ENCODE data around the gene RAVER1. TPM values are rescaled to one million over a fixed set of nuclear protein-coding genes. Genes with fewer than 3 reads are reported as not detected.
"Not testable (repeated sequence)": the region's sequence is repeated elsewhere in the genome, so short reads cannot be mapped to it uniquely, and the experiment has no call there.

Gene RAVER1
- polyA plus RNA-seq: 45.2 TPM
- long read RNA-seq, donor 1, transcript RAVER1-208 (13 exons, 3,501 nt): major isoform, 6 of 6 reads
- long read RNA-seq, donor 1, partial matches to known transcripts: 0 of 6 reads
- long read RNA-seq, donor 1, other reads (novel, unspliced or antisense): 0 of 6 reads
- long read RNA-seq, donor 2, transcript RAVER1-208 (13 exons, 3,501 nt): major isoform, 12 of 12 reads
- long read RNA-seq, donor 2, partial matches to known transcripts: 0 of 12 reads
- long read RNA-seq, donor 2, other reads (novel, unspliced or antisense): 0 of 12 reads
- long read RNA-seq, donor 3: 0 reads
- long read RNA-seq, donor 4, partial matches to known transcripts: 0 of 1 reads
- long read RNA-seq, donor 4, other reads (novel, unspliced or antisense): 0 of 1 reads
- long read RNA-seq, donor 5, transcript RAVER1-208 (13 exons, 3,501 nt): major isoform, 6 of 6 reads
- long read RNA-seq, donor 5, partial matches to known transcripts: 0 of 6 reads
- long read RNA-seq, donor 5, other reads (novel, unspliced or antisense): 0 of 6 reads
- long read RNA-seq, donor 6, partial matches to known transcripts: 5 of 7 reads
- long read RNA-seq, donor 6, other reads (novel, unspliced or antisense): 0 of 7 reads
- long read RNA-seq, donor 7, partial matches to known transcripts: 0 of 2 reads
- long read RNA-seq, donor 7, other reads (novel, unspliced or antisense): 0 of 2 reads
- long read RNA-seq, donor 8, partial matches to known transcripts: 0 of 3 reads
- long read RNA-seq, donor 8, other reads (novel, unspliced or antisense): 0 of 3 reads
- long read RNA-seq, donor 9, partial matches to known transcripts: 0 of 2 reads
- long read RNA-seq, donor 9, other reads (novel, unspliced or antisense): 0 of 2 reads
- long read RNA-seq, donor 10, transcript RAVER1-208 (13 exons, 3,501 nt): major isoform, 8 of 8 reads
- long read RNA-seq, donor 10, partial matches to known transcripts: 0 of 8 reads
- long read RNA-seq, donor 10, other reads (novel, unspliced or antisense): 0 of 8 reads
- long read RNA-seq, donor 11, partial matches to known transcripts: 0 of 2 reads
- long read RNA-seq, donor 11, other reads (novel, unspliced or antisense): 0 of 2 reads

GRCh38 chr19:10332965-10333757, at the start of gene RAVER1:
Gene RAVER1, minus strand, starts transcription at chr19:10333529. Its CDS starts 22 bp downstream, at chr19:10333507.
- peaks cover 12% of the 10 kb centered on the region for H3K4me1 ChIP-seq (ENCODE audit: control insufficient read depth, insufficient read depth, low read length)

GRCh38 chr19:10383223-10383499, 49.8 kb upstream of the RAVER1 start:
- 100% methylated on average over 1 of the region's 8 CpGs for WGBS (ENCODE audit: insufficient coverage, low lambda C conversion rate)
- not testable (repeated sequence) for DNase-seq; H3K27me3 ChIP-seq (ENCODE audit: control insufficient read depth, insufficient read depth, low read length); H3K27ac ChIP-seq (ENCODE audit: low read length); H3K36me3 ChIP-seq (ENCODE audit: control insufficient read depth, insufficient read depth, low read length); H3K4me3 ChIP-seq (ENCODE audit: low read length); H3K9me3 ChIP-seq (ENCODE audit: control insufficient read depth, low read depth, low read length); H3K4me1 ChIP-seq (ENCODE audit: control insufficient read depth, insufficient read depth, low read length)

More at GRCh38 chr19:10332965-10333757, at the start of gene RAVER1:
- DNase-seq: peak; percentile 98 to 99
- Histone ChIP-seq H3K27ac (ENCODE audit: low read length) (peak within 1 kb of the TSS; percentile 86), H3K9me3 (ENCODE audit: control insufficient read depth, low read depth, low read length) (no peaks in the 10 kb centered on the region), H3K4me3 (ENCODE audit: low read length) (peak within 1 kb of the TSS; percentile 74), H3K36me3 (ENCODE audit: control insufficient read depth, insufficient read depth, low read length) (peaks cover 30% of the 10 kb centered on the region), H3K27me3 (ENCODE audit: control insufficient read depth, insufficient read depth, low read length) (no peaks in the 10 kb centered on the region)
- WGBS (ENCODE audit: insufficient coverage, low lambda C conversion rate): 0% methylated on average over 3 of the region's 82 CpGs

GRCh38 chr19:10380313-10381102, 47.2 kb upstream of the RAVER1 start, which contains the start of gene TYK2:
Gene TYK2, minus strand, starts transcription at chr19:10380572. Its CDS starts 2,166 bp downstream, at chr19:10378406.
- Histone ChIP-seq H3K9me3 (ENCODE audit: control insufficient read depth, low read depth, low read length) (no peaks in the 10 kb centered on the region), H3K27ac (ENCODE audit: low read length) (peak within 1 kb of the TSS; percentile 64), H3K4me1 (ENCODE audit: control insufficient read depth, insufficient read depth, low read length) (peaks cover 9% of the 10 kb centered on the region), H3K27me3 (ENCODE audit: control insufficient read depth, insufficient read depth, low read length) (no peaks in the 10 kb centered on the region), H3K36me3 (ENCODE audit: control insufficient read depth, insufficient read depth, low read length) (peaks cover 12% of the 10 kb centered on the region), H3K4me3 (ENCODE audit: low read length) (peak within 1 kb of the TSS; percentile 95)
- WGBS (ENCODE audit: insufficient coverage, low lambda C conversion rate): 0% methylated on average over 1 of the region's 58 CpGs
- peak; percentile 99 for DNase-seq

GRCh38 chr19:10379880-10380312, 46.6 kb upstream of the RAVER1 start:
- DNase-seq: peak in 1 of 2 donors; percentile 14
- no CpG with 5 or more reads among the region's 10 CpGs for WGBS (ENCODE audit: insufficient coverage, low lambda C conversion rate)
- Histone ChIP-seq H3K27ac (ENCODE audit: low read length) (peak overlapping the region; percentile 43), H3K4me1 (ENCODE audit: control insufficient read depth, insufficient read depth, low read length) (peaks cover 9% of the 10 kb centered on the region), H3K36me3 (ENCODE audit: control insufficient read depth, insufficient read depth, low read length) (peaks cover 15% of the 10 kb centered on the region), H3K27me3 (ENCODE audit: control insufficient read depth, insufficient read depth, low read length) (no peaks in the 10 kb centered on the region), H3K9me3 (ENCODE audit: control insufficient read depth, low read depth, low read length) (no peaks in the 10 kb centered on the region), H3K4me3 (ENCODE audit: low read length) (peak overlapping the region; percentile 95)

- Histone ChIP-seq H3K27ac (ENCODE audit: low read length) (no peak overlapping the region), H3K36me3 (ENCODE audit: control insufficient read depth, insufficient read depth, low read length) (peaks cover 21% of the 10 kb centered on the region), H3K4me3 (ENCODE audit: low read length) (no peak overlapping the region), H3K9me3 (ENCODE audit: control insufficient read depth, low read depth, low read length) (no peaks in the 10 kb centered on the region), H3K27me3 (ENCODE audit: control insufficient read depth, insufficient read depth, low read length) (no peaks in the 10 kb centered on the region), H3K4me1 (ENCODE audit: control insufficient read depth, insufficient read depth, low read length) (peaks cover 9% of the 10 kb centered on the region)
- WGBS (ENCODE audit: insufficient coverage, low lambda C conversion rate): 90% methylated on average over 2 of the region's 8 CpGs
- no peak for DNase-seq
Measured at GRCh38 chr19:10378124-10378523, 44.8 kb upstream of the RAVER1 start.

GRCh38 chr19:10377140-10377640, 43.9 kb upstream of the RAVER1 start:
- peaks cover 24% of the 10 kb centered on the region for H3K36me3 ChIP-seq (ENCODE audit: control insufficient read depth, insufficient read depth, low read length)
- WGBS (ENCODE audit: insufficient coverage, low lambda C conversion rate): no CpG with 5 or more reads among the region's 2 CpGs
- not testable (repeated sequence) for H3K9me3 ChIP-seq (ENCODE audit: control insufficient read depth, low read depth, low read length); H3K27me3 ChIP-seq (ENCODE audit: control insufficient read depth, insufficient read depth, low read length); H3K27ac ChIP-seq (ENCODE audit: low read length); H3K4me3 ChIP-seq (ENCODE audit: low read length); DNase-seq; H3K4me1 ChIP-seq (ENCODE audit: control insufficient read depth, insufficient read depth, low read length)

GRCh38 chr19:10374931-10375330, 41.6 kb upstream of the RAVER1 start:
- H3K4me1 ChIP-seq (ENCODE audit: control insufficient read depth, insufficient read depth, low read length): peaks cover 5% of the 10 kb centered on the region
- DNase-seq: no peak
- no peak overlapping the region for H3K27ac ChIP-seq (ENCODE audit: low read length)
- peaks cover 29% of the 10 kb centered on the region for H3K36me3 ChIP-seq (ENCODE audit: control insufficient read depth, insufficient read depth, low read length)
- H3K27me3 ChIP-seq (ENCODE audit: control insufficient read depth, insufficient read depth, low read length): no peaks in the 10 kb centered on the region
- H3K4me3 ChIP-seq (ENCODE audit: low read length): no peak overlapping the region
- 87% methylated on average over 2 of the region's 5 CpGs for WGBS (ENCODE audit: insufficient coverage, low lambda C conversion rate)
- no peaks in the 10 kb centered on the region for H3K9me3 ChIP-seq (ENCODE audit: control insufficient read depth, low read depth, low read length)

- no peak overlapping the region for H3K4me3 ChIP-seq (ENCODE audit: low read length)
- peaks cover 38% of the 10 kb centered on the region for H3K36me3 ChIP-seq (ENCODE audit: control insufficient read depth, insufficient read depth, low read length)
- WGBS (ENCODE audit: insufficient coverage, low lambda C conversion rate): no CpG with 5 or more reads among the region's 3 CpGs
- H3K4me1 ChIP-seq (ENCODE audit: control insufficient read depth, insufficient read depth, low read length): no peaks in the 10 kb centered on the region
- no peak overlapping the region for H3K27ac ChIP-seq (ENCODE audit: low read length)
- H3K9me3 ChIP-seq (ENCODE audit: control insufficient read depth, low read depth, low read length): peaks cover 6% of the 10 kb centered on the region
- DNase-seq: no peak
- H3K27me3 ChIP-seq (ENCODE audit: control insufficient read depth, insufficient read depth, low read length): no peaks in the 10 kb centered on the region
Measured at GRCh38 chr19:10372690-10373089, 39.4 kb upstream of the RAVER1 start.

- peaks cover 58% of the 10 kb centered on the region for H3K36me3 ChIP-seq (ENCODE audit: control insufficient read depth, insufficient read depth, low read length)
- H3K27ac ChIP-seq (ENCODE audit: low read length): no peak overlapping the region
- no peak overlapping the region for H3K4me3 ChIP-seq (ENCODE audit: low read length)
- peaks cover 6% of the 10 kb centered on the region for H3K9me3 ChIP-seq (ENCODE audit: control insufficient read depth, low read depth, low read length)
- no peak for DNase-seq
- WGBS (ENCODE audit: insufficient coverage, low lambda C conversion rate): no CpG with 5 or more reads among the region's 15 CpGs
- no peaks in the 10 kb centered on the region for H3K4me1 ChIP-seq (ENCODE audit: control insufficient read depth, insufficient read depth, low read length)
- H3K27me3 ChIP-seq (ENCODE audit: control insufficient read depth, insufficient read depth, low read length): no peaks in the 10 kb centered on the region
Measured at GRCh38 chr19:10368101-10368803, 34.9 kb upstream of the RAVER1 start.
